Epithelial cell of proximal tubule (primary cell): ENCODE results near the gene EPAS1. TPM values are rescaled to one million over a fixed set of nuclear protein-coding genes. Genes with fewer than 3 reads are reported as not detected.

Experiments
- DNase-seq: peaks from one replicate; pipeline ENCODE4 v3.0.0-alpha.2; 2011; ENCODE audit warnings: low read depth
- H3K4me3 ChIP-seq: 2 replicates; pipeline ENCODE4 v1.5.1; 2011; ENCODE audit warnings: low read depth, mild to moderate bottlenecking, low read length
- total RNA-seq: library from RNA; depleted of rRNA; stranded (reverse); fragments of >200 nt; gene quantifications from 2 replicates; pipeline ENCODE4 v1.2.3, GENCODE V29; 2015
- TF ChIP-seq, protein P1 (sequence below): conservative IDR thresholded peaks from 2 replicates; pipeline ENCODE4 v1.5.1; 2012; ENCODE audit warnings: low read depth, mild to moderate bottlenecking, low read length

EPAS1 gene
- total RNA-seq, 1 donor from 2014 or later = 33.8 TPM

DNA sequence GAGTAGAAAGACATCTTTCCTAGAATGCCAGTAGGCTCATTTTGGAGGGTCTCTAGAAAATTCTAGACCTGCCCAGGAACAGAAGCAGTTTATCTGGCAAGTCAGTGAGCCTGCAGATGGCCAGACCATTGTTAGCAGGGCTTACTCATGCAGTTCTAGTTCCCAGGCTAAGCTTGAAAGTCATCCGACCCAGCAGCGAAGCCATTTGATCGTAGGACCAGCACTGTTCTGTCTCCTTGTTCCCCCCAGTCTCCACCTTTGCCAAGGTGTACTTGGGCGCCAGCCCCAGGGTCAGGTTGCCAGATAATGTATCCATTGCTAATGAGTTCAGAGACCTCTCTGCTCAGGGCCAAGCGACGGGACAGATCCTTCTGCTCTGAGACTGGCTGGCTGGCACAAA is 70.1 kb downstream of the EPAS1 start:
- no peak for DNase-seq
- H3K4me3 ChIP-seq = no peak overlapping the region
- TF ChIP-seq, protein P1, sequence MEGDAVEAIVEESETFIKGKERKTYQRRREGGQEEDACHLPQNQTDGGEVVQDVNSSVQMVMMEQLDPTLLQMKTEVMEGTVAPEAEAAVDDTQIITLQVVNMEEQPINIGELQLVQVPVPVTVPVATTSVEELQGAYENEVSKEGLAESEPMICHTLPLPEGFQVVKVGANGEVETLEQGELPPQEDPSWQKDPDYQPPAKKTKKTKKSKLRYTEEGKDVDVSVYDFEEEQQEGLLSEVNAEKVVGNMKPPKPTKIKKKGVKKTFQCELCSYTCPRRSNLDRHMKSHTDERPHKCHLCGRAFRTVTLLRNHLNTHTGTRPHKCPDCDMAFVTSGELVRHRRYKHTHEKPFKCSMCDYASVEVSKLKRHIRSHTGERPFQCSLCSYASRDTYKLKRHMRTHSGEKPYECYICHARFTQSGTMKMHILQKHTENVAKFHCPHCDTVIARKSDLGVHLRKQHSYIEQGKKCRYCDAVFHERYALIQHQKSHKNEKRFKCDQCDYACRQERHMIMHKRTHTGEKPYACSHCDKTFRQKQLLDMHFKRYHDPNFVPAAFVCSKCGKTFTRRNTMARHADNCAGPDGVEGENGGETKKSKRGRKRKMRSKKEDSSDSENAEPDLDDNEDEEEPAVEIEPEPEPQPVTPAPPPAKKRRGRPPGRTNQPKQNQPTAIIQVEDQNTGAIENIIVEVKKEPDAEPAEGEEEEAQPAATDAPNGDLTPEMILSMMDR = no peak

GRCh38 chr2:46368401-46368800 is 71.2 kb downstream of the EPAS1 start:
- no peak for DNase-seq
- TF ChIP-seq, protein P1 = no peak
- H3K4me3 ChIP-seq = no peak overlapping the region

DNA sequence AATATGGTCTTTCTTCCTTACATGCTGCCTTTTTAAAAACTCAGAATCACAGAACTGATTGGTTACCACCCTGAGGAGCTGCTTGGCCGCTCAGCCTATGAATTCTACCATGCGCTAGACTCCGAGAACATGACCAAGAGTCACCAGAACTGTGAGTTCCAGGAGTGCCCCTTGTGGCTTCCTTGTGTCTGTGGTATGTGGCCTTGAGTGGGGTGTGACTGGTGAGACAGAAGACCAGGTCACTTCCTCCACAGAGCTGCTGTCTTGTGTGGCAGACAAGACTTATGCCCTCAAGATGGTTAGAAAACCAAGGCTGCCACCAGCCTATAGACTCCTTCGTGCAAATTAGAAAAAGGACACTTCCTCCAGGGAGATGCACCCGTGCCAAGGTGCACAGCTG is 72.6 kb downstream of the EPAS1 start:
- H3K4me3 ChIP-seq = no peak overlapping the region
- DNase-seq = no peak
- TF ChIP-seq, protein P1 = no peak

- no peak for DNase-seq
- TF ChIP-seq, protein P1 = no peak
- no peak overlapping the region for H3K4me3 ChIP-seq
Measured at GRCh38 chr2:46371854-46372253, 74.6 kb downstream of the EPAS1 start.

DNA sequence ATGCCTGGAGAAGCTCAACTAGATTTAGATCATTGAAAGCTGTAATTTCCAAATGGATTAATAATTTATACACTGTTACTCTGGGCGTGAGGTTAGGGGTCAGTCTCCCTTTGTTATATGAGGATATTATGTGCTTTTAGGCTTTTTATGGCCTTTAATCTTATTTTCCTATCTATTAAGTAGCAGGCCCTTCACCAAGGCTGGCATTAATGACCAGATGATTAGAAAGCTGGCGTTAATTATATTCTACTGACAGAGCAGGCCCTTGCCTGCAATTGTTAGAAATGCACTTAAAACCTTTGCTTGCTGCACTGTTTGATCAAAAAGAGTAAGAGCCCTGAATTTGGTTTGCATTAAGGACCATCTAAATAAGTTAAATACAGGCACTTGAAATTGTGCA is 75.3 kb downstream of the EPAS1 start:
- DNase-seq = no peak
- no peak overlapping the region for H3K4me3 ChIP-seq
- TF ChIP-seq, protein P1 = no peak

GRCh38 chr2:46373238-46373637 is 76.0 kb downstream of the EPAS1 start:
- no peak for DNase-seq

GRCh38 chr2:46375566-46376125 is 78.4 kb downstream of the EPAS1 start:
- TF ChIP-seq, protein P1 = no peak
- no peak for DNase-seq
- H3K4me3 ChIP-seq = no peak overlapping the region

More at GRCh38 chr2:46373238-46373637, 76.0 kb downstream of the EPAS1 start:
- TF ChIP-seq, protein P1 = no peak
- no peak overlapping the region for H3K4me3 ChIP-seq
